Stimulated activated naive CD4-positive, alpha-beta T cell treated with Interleukin-2 at 50 U/mL for 16 hours (primary cell): ENCODE data around the gene WBP2.
A peak's percentile ranks its signal among the peaks of the same experiment; 100 is the strongest.

ENCODE experiments used
- DNase-seq: peaks from one replicate; lab custom pipeline; 2025; lab: John Stamatoyannopoulos, UW

WBP2 gene

GRCh38 chr17:75827308-75828075, 27.6 kb downstream of the WBP2 start:
- DNase-seq, result peak; percentile 56

GRCh38 chr17:75826561-75827307, 28.4 kb downstream of the WBP2 start:
- DNase-seq, result no peak

DNA sequence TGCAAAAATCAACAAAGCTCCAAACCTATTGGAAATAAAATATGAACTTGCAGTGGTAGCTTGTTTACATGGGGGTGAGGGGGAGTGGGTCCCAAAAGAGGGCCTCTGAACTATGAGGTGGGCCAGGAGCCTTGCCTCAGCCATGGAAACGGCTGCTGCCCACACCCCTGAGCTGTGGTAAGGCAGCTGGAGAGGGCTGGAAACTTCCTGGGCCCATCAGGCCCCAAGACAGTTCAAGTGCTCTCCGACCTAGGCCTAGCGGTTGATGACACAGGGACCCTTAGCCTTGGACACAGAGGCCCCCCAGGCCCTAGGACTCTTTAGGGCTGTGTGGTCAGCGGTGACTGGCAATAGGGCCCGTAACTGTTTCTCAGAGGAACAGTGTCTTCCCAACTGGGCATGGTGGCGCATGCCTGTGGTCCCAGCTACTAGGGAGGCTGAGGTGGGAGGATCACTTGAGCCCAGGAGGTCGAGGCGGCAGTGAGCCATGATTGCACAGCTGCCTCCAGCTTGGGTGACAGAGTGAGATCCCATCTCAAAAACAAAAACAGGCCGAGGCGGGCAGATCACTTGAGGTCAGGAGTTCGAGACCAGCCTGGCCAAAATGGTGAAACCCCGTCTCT, 29.3 kb downstream of the WBP2 start:
- no peak for DNase-seq

DNA sequence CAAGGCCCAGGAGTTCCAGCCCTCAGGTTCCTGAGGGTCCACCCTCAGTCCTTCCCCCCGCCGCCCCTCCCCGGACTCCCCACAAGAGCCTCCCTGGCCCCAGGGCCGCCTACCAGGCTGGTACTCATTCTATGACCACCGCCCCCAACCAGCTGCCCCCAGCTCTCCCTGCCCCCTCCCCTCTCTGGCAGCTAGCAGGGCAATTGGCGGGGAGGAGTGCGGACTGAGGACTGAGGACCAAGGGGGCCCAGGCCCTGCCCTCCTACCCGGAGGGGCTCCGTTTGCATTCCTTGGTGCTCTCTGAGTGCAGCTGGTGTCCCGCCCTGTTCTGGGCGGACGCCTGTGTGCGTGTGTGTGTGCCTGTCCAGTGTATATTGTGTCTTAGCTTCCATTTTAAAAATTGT, 30.0 kb downstream of the WBP2 start:
- no peak for DNase-seq

DNA sequence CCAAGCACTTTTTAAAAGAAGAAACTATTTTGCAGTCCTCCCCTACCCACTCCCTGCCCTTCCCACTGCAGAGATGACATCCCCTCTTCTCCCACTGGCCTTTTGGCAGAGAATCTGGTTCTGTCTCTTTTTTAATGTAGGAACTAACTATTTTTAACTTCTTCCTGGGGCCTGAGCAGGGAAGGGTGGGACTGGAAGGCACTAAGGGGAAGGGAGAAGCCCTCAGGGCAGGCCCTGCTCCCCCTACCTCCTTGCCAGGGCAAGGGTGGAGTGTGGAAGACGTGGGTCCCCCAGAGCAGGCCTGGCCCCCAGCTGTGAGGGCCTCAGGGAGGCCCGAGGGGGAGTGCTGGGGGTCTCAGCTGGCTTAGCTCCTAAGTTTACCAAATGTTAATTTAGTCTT, 30.5 kb downstream of the WBP2 start:
- DNase-seq, result no peak

- no peak for DNase-seq
Observed at GRCh38 chr17:75824050-75824552, 31.0 kb downstream of the WBP2 start.

DNA sequence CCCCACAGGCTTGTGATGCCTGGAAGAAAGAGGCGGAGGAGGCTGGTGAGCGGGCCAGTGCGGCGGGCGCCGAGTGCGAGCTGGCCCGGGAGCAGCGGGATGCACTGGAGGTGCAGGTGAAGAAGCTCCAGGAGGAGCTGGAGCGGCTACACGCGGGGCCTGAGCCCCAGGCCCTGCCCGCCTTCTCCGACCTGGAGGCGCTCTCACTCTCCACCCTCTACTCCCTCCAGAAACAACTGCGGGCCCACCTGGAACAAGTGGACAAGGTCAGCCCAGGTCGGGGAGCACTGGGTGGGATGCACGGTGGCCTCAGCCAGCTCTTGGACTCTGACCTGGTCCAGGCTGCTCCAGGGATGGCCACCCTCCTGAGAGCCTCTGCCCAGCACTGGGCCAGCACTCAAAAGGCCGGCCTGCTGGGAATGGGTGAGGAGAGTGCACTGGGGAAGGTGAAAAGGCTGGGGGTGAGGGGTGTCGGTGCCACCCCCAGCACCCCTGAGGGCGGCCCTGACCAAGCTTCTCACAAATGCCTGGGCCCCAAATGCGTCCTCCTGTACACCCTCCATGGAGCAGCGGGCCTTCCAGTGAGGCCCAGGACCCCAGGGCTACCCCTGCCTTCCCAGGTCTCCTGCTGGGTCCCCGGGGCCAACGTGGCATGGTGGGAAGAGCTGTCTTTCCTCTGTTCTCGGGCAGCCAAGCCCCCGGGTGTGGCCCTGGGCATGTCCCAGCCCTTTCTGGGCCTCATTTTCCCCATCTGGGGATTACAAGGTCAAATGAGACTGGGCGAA, 31.7 kb downstream of the WBP2 start:
- no peak for DNase-seq

DNA sequence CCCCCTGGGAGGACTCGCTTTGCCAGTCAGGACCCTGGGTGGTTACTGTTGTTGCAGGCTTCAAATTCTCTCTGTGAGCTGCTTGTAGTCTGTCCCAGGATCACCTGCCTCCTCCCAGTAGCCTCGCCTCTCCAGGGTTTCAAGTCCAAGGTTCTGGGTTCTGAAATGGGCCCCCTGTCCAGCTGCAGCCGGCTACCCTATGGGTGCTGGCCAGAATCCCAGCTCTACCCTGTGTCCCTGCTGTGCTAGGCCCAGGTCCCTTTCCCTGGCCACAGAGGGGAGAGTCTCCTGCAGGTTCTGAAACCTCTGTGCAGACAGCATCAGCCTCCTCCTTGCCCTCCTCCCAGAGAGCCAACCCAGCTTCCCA, 32.4 kb downstream of the WBP2 start:
- no peak for DNase-seq

DNA sequence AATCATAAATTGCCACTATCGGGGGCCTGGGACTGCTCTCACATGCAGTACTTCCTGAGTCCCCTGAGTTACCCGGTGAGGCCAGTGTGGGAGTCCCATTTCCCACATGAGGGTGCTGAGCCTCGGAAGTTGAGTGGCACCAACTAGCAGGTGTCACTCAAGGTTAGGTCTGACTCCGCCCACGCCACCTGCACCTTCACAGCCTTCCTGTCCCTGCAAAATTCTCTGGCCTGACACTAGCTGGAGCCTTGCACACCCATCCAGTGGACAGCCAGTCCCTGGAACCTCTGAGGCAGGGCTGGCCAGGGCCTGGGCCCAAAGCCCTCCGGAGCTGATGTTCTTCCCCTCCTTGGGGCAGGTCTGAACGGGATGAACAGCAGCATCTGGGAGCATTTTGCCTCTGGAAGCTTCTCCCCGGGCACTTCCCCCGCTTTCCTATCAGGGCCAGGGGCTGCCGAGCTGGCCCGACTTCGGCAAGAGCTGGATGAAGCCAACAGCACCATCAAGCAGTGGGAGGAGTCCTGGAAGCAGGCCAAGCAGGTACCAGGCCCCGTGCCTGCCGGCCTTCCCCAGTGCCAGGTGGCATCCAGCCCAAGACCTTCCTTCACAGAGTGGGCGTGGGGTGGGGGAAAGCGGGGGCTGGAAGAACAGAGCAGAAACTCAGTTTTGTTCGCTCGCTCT, 32.9 kb downstream of the WBP2 start:
- DNase-seq, result no peak

DNA sequence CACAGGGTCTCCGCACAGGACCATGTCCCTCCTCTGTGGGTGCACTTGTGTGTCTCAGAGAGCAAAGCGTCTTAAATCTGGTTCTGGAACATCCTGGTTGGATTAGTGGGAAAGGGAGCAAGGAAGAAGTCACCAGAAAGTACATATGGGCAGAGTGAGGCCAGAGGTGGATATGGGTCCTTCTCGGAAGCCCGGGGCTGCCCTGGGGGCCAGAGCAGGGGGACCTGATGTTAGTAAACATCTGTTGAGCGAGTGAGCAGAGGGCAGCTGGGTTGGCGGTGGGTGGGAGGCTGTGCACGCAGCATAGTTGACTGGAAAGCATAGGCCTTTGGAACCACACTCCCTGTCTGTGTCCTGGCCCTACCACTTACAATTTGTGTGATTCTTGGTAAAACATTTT, 33.6 kb downstream of the WBP2 start:
- DNase-seq, result no peak

DNA sequence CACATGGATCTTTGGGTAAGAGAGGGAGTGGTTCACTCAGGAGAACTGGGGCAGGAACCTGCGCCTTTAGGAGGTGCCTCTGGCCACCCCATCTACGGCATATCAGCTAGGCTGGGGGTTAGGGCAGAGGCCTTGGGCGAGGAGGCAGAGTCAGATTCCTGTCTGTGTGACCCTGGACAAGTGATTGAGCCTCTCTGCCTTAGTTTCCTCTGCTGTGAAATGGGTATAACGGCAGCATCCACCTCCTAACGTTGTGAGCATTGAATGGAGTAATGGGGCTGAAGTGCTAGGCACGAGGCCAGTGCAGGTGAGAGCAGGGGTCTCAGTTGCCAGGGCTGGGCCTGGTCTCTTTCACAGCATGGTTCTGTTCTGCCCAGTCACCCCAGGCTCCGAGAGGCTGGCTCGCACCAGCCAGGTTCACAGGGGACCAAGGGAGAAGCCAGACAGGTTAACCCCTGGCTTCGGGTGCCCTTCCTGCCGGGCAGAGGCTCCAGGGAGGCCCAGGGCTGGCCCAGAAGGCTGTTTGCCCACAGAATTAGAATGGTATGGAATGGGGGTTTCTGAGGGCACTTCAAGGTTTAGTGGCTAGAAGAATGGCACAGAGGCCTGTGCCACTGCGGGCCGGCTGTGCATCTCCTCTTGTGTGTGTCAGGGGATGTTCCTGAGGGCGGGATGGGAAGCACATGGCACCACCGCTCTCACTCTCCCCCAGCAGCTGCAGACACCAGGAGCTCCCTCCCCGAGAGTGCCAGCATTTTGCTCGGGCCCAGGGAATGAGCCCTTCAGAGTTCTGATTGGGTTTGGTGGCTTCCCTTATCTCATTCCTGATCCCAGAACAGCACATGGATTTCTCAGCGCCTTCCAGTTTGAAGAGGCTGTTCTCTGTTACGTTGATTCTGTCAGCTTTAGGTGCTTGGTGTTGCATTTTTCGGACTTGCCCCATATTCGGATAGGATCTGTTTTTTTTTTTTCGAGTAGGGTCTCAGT, 34.7 kb downstream of the WBP2 start:
- no peak for DNase-seq

DNA sequence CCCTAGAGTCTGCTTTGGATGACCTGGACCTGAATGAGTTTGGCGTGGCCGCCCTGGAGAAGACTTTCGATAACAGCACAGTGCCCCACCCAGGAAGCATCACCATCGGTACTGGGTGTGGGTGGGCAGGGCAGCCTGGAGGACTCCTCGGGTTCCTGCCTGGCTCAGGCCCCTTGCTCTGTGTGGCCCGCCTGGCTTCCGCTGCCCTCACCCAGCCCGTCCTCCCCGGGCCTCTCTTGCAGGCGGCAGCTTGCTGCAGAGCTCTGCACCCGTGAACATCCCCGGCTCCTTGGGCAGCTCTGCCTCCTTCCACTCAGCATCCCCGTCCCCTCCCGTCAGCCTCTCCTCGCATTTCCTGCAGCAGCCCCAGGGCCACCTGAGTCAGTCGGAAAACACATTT, 35.5 kb downstream of the WBP2 start:
- DNase-seq, result no peak

- no peak for DNase-seq
Observed at GRCh38 chr17:75819116-75819515, 36.0 kb downstream of the WBP2 start.

DNA sequence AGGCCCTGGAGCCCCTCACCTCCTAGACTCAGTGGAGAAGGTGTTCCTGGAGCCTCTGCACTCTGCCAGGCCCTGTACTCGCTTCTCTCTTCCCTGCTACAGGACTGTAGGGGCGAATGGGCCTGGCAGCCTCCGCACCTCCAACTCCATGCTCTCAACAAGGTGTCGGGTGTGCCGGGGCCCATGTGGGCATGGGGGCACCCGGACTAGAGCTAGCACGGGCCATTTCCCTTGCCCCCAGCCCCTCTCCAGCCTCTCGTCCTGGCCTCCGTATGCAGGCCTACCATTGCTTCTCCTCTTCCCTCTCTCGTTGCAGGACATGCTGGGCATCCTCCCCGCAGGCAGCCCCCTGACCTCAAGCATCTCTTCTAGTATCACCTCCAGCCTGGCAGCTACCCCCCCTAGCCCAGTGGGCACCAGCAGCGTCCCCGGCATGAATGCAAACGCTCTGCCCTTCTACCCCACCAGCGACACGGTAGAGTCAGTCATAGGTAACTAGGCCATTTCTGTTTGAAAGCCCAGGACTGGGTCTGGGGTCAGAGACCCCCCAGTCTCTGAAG, 36.7 kb downstream of the WBP2 start:
- DNase-seq, result no peak

DNA sequence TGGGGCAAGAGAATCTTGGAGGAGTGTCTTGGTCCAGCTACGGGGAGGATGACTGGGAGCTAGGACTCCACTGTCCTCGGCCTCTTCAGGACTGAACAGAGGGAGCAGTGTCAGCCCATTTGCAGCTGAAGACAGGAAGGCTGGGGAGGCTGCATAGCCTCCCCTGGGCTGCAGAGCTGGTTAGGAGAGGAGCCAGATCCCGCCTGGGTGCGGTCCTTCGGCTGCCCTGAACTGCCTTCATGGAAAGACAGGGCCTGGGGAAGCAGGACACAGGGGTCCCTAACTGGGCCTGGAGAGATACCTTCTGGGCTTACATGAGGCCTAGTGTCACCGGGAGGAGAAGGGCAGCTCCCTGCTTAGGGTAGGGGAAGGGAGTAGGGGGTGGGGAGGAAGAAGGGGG, 37.6 kb downstream of the WBP2 start:
- no peak for DNase-seq

DNA sequence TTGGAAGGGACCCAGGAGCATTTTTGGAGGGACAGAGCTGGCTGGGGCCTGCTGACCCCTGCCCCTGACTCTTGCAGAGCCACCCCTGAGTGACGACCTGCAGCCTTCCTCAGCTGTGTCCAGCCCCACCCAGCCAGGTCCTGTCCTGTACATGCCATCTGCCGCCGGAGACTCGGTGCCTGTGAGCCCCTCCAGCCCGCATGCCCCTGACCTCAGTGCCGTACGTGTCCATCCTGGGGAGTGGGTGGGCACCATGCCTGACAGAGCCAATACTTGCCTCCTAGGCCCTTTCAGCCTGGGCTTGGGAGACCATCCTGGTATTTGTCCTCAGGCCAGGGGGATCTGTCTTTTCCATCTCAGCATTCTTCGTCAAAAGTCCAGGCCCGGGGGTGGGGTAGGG, 38.4 kb downstream of the WBP2 start:
- no peak for DNase-seq

- DNase-seq, result no peak
Observed at GRCh38 chr17:75815399-75815798, 39.7 kb downstream of the WBP2 start.

DNA sequence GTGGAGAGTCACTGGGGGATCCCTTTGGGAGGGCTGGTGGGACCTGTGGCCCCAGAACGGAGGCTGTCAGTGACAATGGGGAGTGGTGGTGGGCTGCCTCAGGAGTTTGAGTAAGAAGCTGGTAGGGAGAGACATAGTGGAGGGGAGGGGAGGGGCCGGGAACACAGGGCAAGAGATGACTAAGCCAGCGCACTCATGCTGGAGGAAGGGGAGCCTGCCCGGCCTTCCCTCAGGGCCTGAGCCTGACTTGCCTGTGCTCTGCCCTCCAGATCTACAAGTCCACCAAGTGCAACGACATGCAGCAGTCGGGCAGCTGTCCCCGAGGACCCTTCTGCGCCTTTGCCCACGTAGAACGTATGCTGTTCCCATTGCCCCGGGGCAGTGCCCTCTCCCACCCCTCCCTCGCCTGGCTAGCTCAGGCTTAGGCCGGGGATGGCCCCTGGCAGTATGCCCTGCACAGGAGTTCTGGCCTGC, 40.2 kb downstream of the WBP2 start:
- DNase-seq, result no peak

DNA sequence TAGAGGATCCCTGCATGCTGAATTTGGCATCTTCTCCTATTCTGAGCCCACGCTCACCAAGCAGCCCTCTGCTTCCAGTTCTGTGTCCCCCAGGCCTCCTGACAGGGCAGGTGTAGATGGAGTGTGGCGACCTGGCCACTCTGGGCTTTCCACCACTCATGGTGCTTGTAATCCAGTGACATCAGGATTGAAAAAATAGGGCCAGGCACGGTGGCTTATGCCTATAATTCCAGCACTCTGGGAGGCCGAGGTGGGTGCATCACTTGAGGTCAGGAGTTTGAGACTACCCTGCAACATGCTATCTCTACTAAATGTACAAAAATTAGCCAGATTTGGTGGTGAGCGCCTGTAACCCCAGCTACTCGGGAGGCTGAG, 41.1 kb downstream of the WBP2 start:
- DNase-seq, result no peak
